HG03060 (cell line): ENCODE results near the gene GPR153.
"Not testable (repeated sequence)": the region's sequence is repeated elsewhere in the genome, so short reads cannot be mapped to it uniquely, and the experiment has no call there.

Source experiments
- ATAC-seq: cut with Tn5 transposase; IDR thresholded peaks from one replicate; pipeline ENCODE4 v1.9.1; 2021; ENCODE audit warnings: low read depth, moderate number of reproducible peaks; ENCODE audit not compliant: unreplicated experiment

GPR153 gene

DNA sequence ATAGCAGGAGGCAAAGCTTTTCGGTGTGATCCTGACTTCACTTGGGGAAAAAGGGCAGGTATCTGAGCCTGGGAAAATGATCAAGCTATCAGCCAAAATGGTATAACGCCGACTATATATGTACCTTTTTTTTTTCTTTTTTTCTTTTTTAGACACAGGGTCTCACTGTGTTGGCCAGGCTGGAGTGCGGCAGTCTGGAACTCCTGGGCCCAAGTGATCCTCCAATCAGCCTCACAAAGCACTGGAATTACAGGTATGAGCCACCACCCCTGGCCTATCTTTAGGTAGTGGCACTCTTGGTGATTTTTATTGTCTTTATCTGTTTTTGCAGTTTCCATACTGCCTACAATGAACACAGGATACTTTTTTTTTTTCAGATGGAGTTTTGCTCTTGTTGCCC lies 23.8 kb downstream of the GPR153 start:
- no peak for ATAC-seq

DNA sequence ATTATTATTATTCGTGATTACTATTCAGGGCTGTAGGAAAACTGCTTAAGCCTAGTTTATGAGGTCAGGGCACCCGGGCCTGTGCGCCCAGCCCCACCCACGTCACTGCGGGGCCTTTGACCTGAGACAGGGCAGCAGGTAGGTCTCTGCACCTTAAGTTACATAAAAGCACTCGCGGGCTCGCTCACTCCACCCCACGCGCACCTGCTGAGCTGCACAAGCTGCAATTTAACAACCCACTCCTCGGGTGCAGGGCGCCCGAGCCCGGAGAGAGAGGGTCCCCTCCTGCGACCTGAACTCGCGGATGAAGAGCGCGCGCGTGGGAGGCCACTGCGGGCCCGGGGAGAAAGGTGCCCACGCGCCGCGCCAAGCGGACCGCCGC lies 25.6 kb downstream of the GPR153 start:
- peak; percentile 9 for ATAC-seq

DNA sequence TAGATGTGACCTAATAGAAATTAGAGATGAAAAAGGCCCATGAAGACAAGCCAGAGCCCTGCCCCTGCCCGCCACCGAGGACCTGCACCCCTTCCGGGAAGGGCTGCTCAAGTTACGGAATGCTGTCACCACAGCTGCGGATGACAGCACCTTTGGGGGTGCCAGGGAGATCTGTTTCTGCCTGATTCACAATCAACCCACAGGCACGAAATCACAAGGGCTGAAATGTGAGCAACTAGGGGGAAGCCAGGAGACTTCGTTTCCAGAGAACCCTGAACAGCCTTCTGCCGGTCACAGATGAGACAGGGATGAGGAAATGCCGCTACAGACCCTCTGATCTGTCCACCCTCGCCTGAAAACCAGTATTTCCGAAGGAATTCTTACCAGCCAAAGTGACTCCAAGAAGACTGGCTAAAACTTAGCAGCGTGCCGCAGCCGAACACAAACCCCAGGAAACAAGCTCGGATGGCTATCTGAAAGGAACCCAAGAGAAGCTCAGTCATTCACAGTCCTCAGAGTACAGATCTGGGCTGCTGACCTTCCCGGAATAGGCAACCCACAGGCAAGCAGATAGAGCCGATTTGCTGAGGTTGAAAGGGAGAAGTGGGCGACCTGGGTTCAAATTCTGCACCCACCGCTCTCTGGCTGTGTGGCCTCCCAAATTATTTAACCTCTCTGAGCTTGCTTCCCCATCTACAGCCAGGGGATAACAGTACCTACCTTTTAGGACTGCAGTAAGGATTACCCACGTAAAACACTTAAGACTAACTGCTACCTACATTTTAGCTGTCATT lies 26.2 kb downstream of the GPR153 start:
- no peak for ATAC-seq

DNA sequence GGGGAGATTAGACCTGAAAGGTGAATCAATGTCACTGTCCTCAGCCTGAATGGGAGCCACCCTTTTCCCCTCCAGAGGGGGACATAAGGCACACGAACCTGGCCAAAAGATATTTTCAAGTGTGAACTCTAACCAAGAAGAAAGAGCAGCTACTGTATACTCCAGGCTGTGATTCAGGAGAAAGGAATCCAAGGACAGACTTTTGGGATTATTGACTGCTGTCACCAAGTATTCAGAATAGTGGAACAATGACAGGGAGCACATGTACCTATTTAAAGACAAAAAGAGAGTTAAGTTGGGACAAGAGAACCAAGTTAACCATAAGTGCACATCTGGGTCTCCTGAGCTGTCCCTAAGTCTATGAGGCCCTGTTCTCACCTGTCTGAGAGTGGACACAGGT lies 27.5 kb downstream of the GPR153 start:
- no peak for ATAC-seq

DNA sequence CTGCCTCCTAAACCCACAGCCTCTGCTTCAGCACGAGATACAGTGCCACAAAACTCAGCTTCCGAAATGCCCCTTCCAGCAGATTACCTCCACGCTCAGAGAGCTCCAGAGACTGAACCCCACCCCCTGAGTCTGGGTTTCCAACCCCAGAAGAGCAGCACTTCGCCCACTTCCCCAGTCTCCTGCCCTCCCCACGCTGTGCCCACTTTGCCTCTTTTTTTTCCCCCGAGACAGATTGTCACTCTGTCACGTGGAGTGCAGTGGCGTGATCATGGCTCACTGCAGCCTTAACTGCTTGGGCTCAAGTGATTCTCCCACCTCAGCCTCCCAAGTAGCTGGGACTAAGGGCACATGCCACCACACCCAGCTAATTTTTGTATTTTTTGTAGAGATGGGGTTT lies 35.2 kb downstream of the GPR153 start:
- no peak for ATAC-seq

DNA sequence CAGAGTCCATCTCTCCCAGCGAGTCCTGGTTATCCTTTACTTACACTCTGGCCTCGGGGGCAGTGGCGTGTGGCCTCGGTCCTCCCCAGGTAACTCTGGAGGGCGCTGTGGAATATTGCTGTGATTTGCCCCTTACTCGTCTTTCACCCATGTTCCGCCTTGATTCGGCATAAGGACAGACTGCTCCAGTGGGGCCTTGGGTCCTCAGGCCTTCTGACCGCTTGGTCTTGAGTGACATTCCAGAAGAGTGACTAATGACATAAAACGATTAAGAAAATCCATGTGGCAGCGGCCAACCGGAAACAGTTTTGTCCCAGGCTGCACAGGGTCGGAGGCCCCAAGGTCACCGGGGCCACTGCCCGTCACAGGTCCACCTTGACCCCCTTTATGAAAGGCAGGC lies 36.2 kb downstream of the GPR153 start:
- no peak for ATAC-seq

DNA sequence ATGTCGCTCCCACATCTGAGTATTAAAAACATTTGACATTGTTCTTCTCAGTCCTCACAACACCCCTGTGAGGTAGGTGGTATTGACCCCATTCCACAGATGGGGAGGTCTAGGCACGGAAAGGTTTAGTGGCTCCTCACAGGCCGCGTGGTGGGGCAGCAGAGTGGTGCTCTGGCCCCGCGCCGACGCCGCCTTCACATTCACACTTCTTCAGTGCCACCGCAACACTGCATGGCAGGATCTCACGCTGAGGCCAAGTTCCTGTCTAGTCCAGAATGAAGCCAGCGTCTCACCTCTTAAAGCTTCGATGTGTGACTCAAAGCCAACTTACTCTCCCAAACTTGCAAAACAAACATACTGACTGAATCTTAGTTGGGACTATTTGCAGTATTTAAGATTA lies 37.3 kb downstream of the GPR153 start:
- no peak for ATAC-seq

DNA sequence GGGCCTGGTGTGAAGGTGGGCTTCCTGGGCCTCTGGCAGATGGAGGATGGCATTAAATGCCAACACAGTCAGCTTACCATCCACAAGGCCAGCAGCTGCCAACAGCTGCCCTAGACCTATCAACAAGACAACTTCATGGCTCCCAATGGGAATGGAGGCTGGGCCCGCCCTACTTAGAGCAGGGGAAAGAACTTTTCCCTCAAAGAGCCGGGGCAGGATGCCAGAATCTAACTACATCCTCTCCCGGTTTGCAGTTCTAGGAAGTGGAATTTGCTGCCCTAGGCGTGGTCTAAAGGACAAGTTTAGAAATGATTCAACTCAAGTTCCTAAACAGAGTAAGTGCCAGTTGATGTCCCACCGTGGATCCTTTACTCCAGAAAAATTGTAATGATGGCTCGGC lies 38.3 kb downstream of the GPR153 start:
- no peak for ATAC-seq

DNA sequence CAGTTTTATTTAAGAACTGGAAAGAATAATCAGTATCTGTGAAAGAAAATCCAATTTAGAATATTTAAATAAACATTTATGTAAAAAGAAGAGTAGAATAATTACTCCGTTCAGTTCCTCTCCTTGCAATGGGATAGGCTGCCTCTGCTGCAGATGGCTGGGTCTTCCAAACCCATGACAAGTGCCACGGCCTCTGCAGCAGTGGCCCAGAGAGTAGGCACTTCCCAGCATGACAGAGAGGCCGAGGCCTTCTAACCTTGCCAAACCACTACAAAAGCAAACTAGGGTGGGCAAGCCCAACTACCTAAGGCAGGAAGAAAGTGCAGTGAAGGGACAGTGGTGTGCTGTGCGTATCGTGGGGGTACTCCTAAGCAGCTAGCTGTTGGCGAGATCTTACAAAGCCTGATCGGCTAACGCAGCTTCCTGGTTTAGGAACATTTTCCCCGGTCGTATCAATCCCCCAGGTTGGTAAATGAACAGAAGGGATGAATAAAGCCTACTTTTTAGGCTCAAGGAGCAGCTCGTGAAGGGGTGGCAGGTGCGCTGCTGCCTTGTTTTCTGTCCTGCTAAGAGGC lies 39.6 kb downstream of the GPR153 start:
- no peak for ATAC-seq

DNA sequence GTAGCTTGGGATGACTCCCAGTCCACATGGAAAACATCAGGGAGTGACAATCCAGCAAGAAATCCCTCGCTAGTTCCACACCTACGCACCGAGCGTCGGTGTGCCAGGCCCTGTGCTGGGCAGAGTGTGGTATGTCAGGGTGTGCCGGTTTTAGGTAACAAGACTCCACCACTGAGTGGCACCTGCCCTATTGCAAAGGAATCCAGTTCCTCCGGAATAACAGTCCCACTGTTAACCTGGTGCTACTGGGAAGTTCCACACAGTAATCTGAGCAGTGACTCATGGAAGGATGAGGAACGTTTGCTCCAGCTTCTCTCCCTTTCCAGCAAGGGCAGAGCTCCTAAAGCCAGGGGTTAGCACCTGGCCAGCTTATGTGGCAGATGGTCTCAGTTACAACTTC lies 40.7 kb downstream of the GPR153 start:
- ATAC-seq: no peak

DNA sequence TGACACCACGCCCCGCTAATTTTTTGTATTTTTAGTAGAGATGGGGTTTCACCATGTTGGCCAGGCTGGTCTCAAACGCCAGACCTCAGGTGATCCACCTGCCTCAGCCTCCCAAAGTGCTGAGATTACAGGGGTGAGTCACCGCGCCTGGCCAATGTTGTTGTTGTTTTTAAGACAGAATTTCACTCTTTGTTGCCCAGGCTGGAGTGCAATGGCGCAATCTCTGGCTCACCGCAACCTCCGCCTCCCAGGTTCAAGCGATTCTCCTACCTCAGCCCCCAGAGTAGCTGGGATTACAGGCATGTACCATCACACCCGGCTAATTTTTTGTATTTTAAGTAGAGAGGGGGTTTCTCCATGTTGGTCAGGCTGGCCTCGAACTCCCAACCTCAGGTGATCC lies 41.3 kb downstream of the GPR153 start:
- ATAC-seq: not testable (repeated sequence)

DNA sequence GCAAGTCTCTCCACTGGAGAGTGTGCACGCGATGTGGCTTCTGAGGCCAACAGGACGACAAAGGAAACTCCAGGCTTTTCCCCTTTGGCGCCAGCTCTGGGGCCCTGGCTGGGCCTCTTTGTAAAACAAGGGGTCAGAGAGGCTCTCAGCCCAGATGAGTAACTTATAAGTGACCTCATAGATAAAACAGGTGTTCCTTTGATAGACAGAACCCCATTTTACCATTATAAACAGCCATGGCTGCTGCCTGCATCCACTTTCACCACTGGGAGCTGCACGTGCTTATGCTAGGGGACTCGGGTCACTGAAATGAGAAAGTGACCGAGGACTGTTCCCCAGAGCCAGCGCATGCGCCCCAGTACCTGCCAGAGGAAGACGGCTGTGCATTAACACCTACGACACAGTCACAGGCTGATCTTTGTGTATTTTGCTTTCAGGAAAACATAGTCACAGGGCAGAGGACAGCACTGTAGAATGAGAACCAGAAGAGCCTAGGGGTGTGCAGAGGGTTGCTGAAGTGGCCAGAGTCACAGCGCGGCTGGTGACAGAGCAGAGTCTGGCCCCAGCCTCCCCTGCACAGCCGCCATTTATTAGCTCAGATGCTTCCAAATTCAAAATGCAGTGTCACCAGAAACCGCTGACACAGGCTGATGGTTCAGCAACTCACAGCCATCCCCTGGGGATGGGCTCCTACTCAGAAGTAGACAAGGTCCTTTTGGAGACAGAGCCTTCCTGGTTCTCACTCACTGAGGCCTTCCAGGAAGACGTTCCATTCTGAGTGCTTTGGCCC lies 42.3 kb downstream of the GPR153 start:
- no peak for ATAC-seq

DNA sequence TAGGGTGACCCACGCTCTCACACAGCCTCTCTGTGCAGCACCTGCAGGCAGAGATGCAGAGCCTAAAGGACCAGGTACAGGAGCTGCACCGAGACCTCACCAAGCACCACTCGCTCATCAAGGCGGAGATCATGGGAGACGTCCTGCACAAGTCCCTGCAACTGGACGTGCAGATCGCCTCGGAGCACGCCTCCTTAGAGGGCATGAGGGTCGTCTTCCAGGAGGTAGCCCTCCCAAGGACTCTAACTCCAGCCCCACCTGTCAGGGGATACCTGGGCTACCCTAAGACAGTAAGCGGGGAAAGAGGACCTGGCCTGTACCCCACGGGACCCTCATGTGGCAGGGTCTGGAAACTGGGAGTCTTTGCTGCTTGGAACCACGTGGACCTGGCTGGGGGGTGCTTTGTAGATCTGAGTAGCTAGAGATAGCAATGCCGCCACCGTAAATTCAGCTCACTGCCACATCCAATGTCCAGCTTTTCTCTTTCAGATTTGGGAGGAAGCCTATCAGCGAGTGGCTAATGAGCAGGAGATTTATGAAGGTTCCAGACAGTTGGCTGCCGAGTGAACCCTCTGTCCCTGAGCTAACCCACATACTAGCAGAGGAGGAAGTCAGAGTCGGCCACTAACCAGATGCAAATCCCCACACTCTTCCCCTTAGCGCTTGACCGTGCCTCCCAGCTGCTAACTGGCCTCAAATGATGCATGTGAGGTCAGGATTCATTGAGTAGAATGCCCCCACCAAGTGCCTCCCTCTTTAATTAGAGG lies 48.5 kb downstream of the GPR153 start:
- no peak for ATAC-seq

DNA sequence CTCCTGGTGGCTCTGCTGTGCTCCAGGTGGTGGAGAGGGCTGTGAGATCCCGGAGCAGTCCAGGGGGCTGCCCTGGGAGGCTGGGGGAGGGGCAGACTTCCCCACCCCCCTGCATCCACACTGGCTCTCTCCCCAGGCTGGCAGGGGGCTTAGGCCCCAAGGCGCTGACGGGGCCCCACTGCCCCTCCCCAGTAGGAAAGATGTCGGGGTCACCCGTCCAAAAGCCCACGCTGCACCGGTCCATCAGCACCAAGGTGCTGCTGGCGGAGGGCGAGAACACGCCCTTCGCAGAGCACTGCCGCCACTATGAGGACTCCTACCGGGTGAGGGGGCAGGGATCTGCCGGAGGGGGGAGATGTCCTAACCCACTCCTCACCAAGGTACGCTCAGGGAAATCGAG lies 49.2 kb downstream of the GPR153 start:
- no peak for ATAC-seq

DNA sequence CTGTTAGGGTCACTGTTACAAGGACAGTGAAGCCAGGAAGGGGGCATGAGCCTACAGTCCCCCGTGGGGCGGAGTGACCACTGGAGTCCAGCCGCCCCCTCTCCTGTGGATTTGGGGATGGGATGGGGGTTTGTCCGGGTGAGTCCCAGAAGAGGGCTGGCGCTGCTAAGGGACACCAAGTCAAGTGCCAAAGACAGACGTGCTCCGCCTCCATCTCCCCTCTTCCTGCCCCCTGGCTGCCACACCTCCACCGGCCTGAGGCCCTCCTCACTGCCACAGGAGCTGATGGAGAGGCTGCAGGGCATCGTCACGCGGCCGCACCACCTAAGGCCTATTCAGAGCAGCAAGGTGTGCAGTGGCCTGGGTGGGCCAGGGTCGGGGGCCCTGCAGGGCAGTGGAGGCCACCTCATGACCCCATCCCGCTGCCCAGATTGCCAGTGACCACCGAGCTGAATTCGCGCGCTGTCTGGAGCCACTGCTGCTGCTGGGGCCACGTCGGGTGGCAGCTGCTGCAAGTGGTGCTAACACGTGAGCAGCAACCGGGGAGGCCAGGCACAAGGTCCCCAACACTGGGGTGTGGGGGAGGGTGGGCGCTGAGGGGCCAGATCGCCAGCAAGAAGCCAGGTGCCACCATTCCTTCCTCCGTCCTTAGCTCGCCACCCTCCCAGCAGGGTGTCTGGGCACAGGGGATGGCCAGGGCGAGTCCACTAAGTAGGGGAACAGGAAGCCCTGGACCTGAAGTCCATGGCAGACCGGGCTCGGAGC lies 50.1 kb downstream of the GPR153 start:
- no peak for ATAC-seq

DNA sequence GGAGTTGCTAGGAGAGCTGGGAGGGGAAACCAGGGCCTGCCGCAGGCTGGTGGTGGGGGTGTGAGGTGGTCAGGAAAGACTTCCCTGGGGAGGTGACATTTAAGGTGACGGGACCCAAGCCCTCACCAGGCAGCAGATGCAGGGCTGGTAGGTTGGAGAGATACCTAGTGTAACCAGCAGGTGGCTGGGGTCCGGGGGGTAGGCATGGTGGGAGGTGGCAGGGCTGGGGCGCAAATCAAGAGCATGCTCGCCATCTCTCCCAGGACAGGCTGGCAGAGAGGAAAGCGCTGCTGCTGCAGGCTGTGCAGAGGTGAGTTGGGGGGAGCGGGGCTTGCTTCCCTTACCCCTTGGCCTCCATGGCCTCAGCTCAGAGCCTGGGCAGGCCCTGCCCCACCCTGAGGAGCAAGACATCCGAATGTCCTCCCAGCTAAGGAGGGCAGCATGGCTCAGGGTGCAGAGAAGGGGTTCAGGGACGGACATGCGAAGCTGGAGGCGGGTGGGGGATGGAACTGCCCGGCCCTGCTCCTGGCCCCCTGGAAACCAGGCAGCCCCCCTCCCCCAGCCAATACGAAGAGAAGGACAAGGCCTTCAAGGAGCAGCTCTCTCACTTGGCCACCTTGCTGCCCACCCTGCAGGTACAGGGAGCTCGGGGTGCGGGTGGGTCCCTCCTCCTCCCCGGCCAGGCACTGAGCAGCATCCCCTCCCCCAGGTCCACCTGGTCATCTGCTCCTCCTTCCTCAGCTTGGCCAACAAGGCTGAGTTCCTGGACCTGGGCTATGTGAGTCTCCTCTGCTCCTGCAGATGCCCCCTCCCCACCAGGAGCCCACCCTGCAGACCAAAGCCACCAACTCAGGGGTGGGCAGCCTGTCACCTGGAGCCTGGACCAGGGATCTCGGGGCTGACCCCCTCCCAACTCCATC lies 51.0 kb downstream of the GPR153 start:
- no peak for ATAC-seq

DNA sequence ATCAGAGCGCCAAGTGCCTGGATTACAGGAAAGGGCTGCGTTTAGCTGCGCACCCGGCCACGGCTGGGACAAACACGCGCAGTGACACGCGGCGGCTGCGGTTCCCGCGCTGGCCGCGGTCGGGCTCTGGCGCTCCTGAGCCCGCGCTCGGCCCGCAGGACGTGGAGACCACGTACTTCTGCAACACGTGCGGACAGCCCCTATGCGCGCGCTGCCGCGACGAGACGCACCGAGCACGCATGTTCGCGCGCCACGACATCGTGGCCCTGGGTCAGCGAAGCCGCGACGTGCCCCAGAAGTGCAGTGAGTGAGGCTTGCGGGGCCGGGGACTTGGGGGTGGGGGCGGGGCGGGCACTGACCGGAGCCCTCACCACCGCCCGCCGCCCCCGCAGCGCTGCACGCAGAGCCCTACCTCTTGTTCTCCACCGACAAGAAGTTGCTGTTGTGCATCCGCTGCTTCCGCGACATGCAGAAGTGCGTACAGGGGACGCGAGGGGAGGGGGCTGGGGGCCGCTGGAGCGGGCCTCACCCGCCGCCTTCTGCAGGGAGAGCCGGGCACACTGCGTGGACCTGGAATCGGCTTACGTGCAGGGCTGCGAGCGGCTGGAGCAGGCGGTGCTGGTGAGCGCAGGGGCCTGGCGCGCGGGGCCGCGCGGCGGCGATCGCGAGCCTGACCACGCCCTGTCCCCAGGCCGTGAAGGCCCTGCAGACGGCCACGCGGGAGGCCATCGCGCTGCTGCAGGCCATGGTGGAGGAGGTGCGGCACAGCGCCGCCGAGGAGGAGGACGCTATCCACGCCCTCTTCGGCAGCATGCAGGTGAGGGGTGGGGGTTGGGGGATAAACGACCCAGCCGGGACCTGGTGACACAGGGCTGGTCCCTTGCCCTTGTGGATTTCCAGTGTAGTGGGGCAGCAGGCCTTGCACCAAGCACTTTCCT lies 51.9 kb downstream of the GPR153 start:
- ATAC-seq: no peak

DNA sequence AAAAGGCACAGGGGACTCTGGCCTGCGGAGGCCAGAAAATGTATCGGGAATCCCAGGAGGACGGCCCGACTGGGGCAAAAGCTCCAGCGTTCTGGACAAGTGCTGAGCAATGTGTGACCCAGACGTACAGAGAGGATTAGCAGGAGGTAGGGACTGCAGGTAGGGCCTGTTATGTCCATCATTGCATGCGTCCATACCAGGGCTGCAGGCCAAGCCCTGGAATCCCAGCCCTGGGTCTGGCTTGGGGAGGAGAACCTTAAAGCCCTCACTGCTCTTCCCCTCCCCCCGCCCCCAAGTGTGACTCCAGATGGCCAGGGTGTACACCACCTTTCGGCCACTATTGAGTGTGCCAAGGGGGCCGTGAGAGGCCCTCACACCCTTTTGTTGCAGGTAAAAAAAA lies 53.0 kb downstream of the GPR153 start:
- ATAC-seq: no peak
